ENCODE results near the gene ARHGAP24.
"Not testable (repeated sequence)": the region's sequence is repeated elsewhere in the genome, so short reads cannot be mapped to it uniquely, and the experiment has no call there.

The ARHGAP24 gene

DNA sequence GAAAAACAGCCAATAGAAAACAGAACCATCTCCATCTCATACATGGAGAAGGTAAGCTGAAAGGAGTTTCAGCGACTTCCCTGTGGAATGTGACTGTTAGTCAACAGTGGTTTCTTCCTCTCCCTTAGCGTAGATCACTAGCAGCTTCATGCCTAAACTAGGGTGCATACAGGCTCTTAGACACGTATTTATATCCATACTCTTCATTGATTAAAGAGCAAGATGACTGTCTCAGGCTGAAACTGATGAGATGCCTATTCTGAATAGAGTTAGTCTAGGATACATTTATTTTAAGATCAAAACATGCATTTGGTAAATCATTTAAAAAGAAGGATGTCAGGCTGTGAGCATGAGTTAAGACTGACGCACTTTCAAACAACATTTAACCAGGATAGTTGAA is 423.3 kb downstream of the ARHGAP24 start:
- no peak for DNase-seq (ENCODE audit: low spot score)
- in situ Hi-C loops (cut with MboI; ENCODE audit: low sequenced_read_pairs, unreplicated experiment), result no loop called here
- TF ChIP-seq, protein P1, sequence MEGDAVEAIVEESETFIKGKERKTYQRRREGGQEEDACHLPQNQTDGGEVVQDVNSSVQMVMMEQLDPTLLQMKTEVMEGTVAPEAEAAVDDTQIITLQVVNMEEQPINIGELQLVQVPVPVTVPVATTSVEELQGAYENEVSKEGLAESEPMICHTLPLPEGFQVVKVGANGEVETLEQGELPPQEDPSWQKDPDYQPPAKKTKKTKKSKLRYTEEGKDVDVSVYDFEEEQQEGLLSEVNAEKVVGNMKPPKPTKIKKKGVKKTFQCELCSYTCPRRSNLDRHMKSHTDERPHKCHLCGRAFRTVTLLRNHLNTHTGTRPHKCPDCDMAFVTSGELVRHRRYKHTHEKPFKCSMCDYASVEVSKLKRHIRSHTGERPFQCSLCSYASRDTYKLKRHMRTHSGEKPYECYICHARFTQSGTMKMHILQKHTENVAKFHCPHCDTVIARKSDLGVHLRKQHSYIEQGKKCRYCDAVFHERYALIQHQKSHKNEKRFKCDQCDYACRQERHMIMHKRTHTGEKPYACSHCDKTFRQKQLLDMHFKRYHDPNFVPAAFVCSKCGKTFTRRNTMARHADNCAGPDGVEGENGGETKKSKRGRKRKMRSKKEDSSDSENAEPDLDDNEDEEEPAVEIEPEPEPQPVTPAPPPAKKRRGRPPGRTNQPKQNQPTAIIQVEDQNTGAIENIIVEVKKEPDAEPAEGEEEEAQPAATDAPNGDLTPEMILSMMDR (IDR thresholded peaks at IDR 0.05; ENCODE audit: borderline replicate concordance, control extremely low read depth, extremely low read depth, insufficient read depth, missing control alignments), result no peak

DNA sequence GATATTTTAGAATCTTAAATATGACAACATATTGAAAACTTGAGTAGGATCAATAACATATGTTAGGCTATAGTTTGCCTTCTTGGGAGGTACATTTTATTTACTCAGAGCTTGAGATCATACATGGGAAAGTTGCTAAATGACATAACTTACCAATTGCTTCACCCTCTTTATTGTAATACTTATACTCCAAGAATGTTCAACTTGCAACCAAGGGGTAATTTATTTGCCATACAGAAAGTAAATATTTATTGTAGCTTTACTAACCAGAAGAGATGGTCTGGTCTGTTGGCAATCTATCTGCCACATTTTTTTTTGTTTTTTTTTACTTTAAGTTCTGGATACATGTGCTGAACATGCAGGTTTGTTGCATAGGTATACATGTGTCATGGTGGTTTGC is 426.6 kb downstream of the ARHGAP24 start:
- DNase-seq (ENCODE audit: low spot score), result no peak
- TF ChIP-seq, protein P1 (IDR thresholded peaks at IDR 0.05; ENCODE audit: borderline replicate concordance, control extremely low read depth, extremely low read depth, insufficient read depth, missing control alignments), result no peak
- in situ Hi-C loops (cut with MboI; ENCODE audit: low sequenced_read_pairs, unreplicated experiment), result no loop called here

DNA sequence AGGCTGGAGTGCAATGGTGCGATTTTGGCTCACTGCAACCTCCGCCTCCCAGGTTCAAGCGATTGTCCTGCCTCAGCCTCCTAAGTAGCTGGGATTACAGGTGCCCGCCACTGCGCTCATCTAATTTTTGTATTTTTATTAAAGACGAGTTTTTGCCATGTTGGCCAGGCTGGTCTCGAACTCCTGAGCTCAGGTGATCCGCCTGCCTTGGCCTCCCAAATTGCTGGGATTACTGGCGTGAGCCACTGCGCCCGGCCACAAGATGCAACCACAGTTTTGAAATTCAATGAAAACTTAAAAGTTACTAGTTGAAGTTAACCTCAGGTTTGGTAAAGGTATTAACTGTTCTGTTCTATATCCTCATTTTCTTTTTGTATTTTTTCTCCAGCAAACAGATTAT is 427.7 kb downstream of the ARHGAP24 start:
- DNase-seq (ENCODE audit: low spot score); in situ Hi-C loops (cut with MboI; ENCODE audit: low sequenced_read_pairs, unreplicated experiment): not testable (repeated sequence)

DNA sequence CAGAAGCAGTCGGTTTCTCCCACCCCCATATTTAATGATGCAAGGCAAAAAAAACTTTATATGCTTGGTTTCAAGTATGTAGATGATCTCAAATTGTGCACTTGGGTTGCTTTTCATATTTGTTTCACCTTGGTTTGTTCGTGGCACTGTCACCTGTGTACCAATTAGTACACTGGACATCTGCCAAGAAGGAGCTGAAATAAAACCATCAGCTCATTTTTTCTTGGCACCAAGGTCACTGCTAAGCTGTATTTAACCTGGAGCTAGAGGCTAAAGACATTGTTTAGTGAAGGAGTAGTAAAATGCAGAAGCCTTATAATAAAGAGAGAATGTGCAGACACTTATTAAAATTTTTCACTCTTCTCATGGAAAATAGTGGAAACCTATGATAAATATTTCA is 430.8 kb downstream of the ARHGAP24 start:
- TF ChIP-seq, protein P1 (IDR thresholded peaks at IDR 0.05; ENCODE audit: borderline replicate concordance, control extremely low read depth, extremely low read depth, insufficient read depth, missing control alignments), result no peak
- in situ Hi-C loops (cut with MboI; ENCODE audit: low sequenced_read_pairs, unreplicated experiment), result no loop called here
- no peak for DNase-seq (ENCODE audit: low spot score)

DNA sequence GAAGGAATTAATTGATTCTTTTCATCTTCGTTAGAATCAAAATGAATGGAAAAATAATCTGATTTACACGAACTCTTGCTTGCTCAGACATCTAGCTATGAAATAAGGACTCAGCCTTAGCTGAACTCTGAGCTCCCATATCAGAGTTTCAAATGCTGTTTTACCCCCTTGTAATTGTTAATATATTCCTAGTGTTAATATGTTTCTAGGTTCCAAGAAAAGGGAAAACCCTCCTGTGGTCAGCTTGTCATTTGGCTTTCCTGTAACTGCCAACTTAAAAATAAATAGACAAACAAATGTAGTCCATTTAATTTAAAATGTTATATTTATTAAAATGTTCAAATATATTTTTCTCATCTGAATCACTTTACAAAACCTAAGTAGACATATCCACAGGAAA is 432.1 kb downstream of the ARHGAP24 start:
- DNase-seq (ENCODE audit: low spot score), result no peak
- TF ChIP-seq, protein P1 (IDR thresholded peaks at IDR 0.05; ENCODE audit: borderline replicate concordance, control extremely low read depth, extremely low read depth, insufficient read depth, missing control alignments), result no peak
- in situ Hi-C loops (cut with MboI; ENCODE audit: low sequenced_read_pairs, unreplicated experiment), result no loop called here

DNA sequence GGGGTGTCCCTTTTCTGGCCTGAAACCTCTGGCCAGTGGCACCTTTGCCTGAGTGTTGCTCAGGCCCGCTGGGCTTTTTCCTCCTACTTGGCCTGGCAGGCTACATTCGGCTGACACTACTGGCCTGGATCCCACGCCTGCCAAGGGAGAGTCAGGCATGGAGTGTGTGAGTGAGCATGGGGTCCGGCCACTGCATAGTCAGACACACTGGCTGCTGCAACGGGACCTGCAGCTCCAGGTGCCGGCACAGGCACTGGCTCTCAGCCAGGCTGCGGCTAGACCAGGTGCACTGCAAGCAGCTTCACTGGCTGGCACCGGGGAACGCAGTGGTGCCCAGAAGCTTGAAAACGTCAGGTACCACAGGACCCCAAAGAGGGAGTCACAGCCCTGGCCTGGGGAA is 434.9 kb downstream of the ARHGAP24 start:
- no peak for DNase-seq (ENCODE audit: low spot score)

DNA sequence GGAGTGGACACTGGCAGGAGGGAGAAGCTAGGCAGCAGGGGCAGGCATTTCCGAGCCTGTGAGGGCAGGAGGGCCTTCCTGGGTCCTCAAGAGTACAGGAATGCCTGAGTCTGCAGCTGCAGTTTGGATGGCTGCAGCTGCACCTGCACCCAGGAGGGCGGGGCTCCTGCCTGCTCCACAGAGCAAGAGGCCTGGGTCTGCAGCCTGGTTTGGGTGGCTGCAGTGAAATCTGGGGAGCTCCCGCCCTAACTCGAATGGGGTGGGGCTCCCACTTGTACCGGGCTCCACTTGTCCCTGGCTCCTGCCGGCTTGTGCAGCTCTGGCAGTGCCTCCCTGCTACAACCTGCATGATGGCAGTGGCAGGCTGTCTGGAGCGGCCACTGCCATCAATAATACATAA is 436.0 kb downstream of the ARHGAP24 start:
- in situ Hi-C loops (cut with MboI; ENCODE audit: low sequenced_read_pairs, unreplicated experiment), result no loop called here
- DNase-seq (ENCODE audit: low spot score), result no peak
- TF ChIP-seq, protein P1 (IDR thresholded peaks at IDR 0.05; ENCODE audit: borderline replicate concordance, control extremely low read depth, extremely low read depth, insufficient read depth, missing control alignments), result no peak

More for the DNA sequence above, 434.9 kb downstream of the ARHGAP24 start:
- TF ChIP-seq, protein P1 (IDR thresholded peaks at IDR 0.05; ENCODE audit: borderline replicate concordance, control extremely low read depth, extremely low read depth, insufficient read depth, missing control alignments), result no peak
- in situ Hi-C loops (cut with MboI; ENCODE audit: low sequenced_read_pairs, unreplicated experiment), result no loop called here

Data from GM13976 (cell line).